Fibroblast of lung (primary cell): Measurements from ENCODE around the gene SMC6. TPM values are rescaled to one million over a fixed set of nuclear protein-coding genes. Genes with fewer than 3 reads are reported as not detected.

Source experiments
- DNase-seq, 2 donors: peaks; one replicate each; pipeline versions ENCODE4 v3.0.0 to v3.0.0-alpha.2; 2010; ENCODE audit warnings: low read depth in 2 of 2
- H2AFZ ChIP-seq: 2 replicates; pipeline ENCODE4 v1.5.1; 2012; ENCODE audit warnings: low read length, control low read depth, inconsistent platforms
- H3K27ac ChIP-seq: 2 replicates; pipeline ENCODE4 v1.5.1; 2011; ENCODE audit warnings: low read length, control low read depth; ENCODE audit not compliant: insufficient read depth
- H3K27me3 ChIP-seq: 2 replicates; pipeline ENCODE4 v1.5.1; 2011; ENCODE audit warnings: mild to moderate bottlenecking, low read length; ENCODE audit not compliant: control insufficient read depth, insufficient read depth
- H3K36me3 ChIP-seq: 2 replicates; pipeline ENCODE4 v1.5.1; 2011; ENCODE audit warnings: low read length; ENCODE audit not compliant: control insufficient read depth, insufficient read depth
- H3K4me1 ChIP-seq: 2 replicates; pipeline ENCODE4 v1.5.1; 2011; ENCODE audit warnings: low read length; ENCODE audit not compliant: control insufficient read depth, insufficient read depth; ENCODE audit errors: extremely low read depth
- H3K4me2 ChIP-seq: 2 replicates; pipeline ENCODE4 v1.5.1; 2011; ENCODE audit warnings: low read length, control low read depth; ENCODE audit not compliant: insufficient read depth; ENCODE audit errors: extremely low read depth
- H3K4me3 ChIP-seq, 4 experiments: fragments of 200-600 bp in 1 of 4; sonication (generic) in 1 of 4; replicated peaks in 1 of 4; 2 replicates each; pipeline ENCODE4 v1.5.1; 2011 to 2016; ENCODE audit warnings: low read length in 4 of 4, low read depth in 3 of 4, mild to moderate bottlenecking in 3 of 4, control low read depth in 2 of 4, inconsistent platforms in 1 of 4, mixed read lengths in 1 of 4; ENCODE audit not compliant: insufficient read depth in 1 of 4; ENCODE audit errors: control extremely low read depth in 1 of 4
- H3K79me2 ChIP-seq: 2 replicates; pipeline ENCODE4 v1.5.1; 2012; ENCODE audit warnings: mild to moderate bottlenecking, low read length, inconsistent platforms; ENCODE audit not compliant: control insufficient read depth, insufficient read depth
- H3K9ac ChIP-seq: 2 replicates; pipeline ENCODE4 v1.5.1; 2011; ENCODE audit warnings: mild to moderate bottlenecking, low read length, control low read depth; ENCODE audit not compliant: insufficient read depth
- H3K9me3 ChIP-seq: 2 replicates; pipeline ENCODE4 v1.5.1; 2012; ENCODE audit warnings: low read depth, low read length; ENCODE audit not compliant: control insufficient read depth, insufficient read depth
- H4K20me1 ChIP-seq: 2 replicates; pipeline ENCODE4 v1.5.1; 2011; ENCODE audit warnings: low read length; ENCODE audit not compliant: control insufficient read depth, insufficient read depth; ENCODE audit errors: extremely low read depth
- CTCF ChIP-seq, 2 donors: IDR thresholded peaks in 1 of 2; conservative IDR thresholded peaks in 1 of 2; 1 replicate in 1 of 2; 2 replicates in 1 of 2; pipeline ENCODE4 v1.5.1; 2011 to 2012; ENCODE audit warnings: low read length in 2 of 2, control low read depth in 1 of 2, inconsistent platforms in 1 of 2, low read depth in 1 of 2, mild to moderate bottlenecking in 1 of 2
- EZH2 ChIP-seq: IDR thresholded peaks from 2 replicates; pipeline ENCODE4 v1.5.1; 2012; ENCODE audit warnings: low read length, control low read depth, mild to moderate bottlenecking; ENCODE audit errors: missing control alignments
- polyA plus RNA-seq, 2 donors: library from polyadenylated mRNA; depleted of rRNA in 1 of 2; stranded (reverse) in 1 of 2; unstranded in 1 of 2; fragments of >200 nt; gene quantifications; 2 replicates each; pipeline ENCODE4 v1.2.1, GENCODE V29; 2011 to 2012; ENCODE audit warnings: missing spikeins in 1 of 2
- total RNA-seq: library from RNA; depleted of rRNA; stranded (reverse); fragments of >200 nt; gene quantifications from 2 replicates; pipeline ENCODE4 v1.2.1, GENCODE V29; 2014

Gene SMC6
- total and polyA plus RNA-seq, 2 donors (not counting 1 experiment from before 2014, with no cell fraction given) = 17.9 to 22.8 TPM

- no peak overlapping the region for H3K4me3 ChIP-seq
- H3K9ac ChIP-seq = no peak overlapping the region
- H3K27me3 ChIP-seq = no peaks in the 10 kb centered on the region
- no peaks in the 10 kb centered on the region for H4K20me1 ChIP-seq
- no peak overlapping the region for H3K27ac ChIP-seq
- no peak overlapping the region for H3K4me2 ChIP-seq
- TF ChIP-seq CTCF (conservative IDR thresholded peaks at IDR 0.05 in 1 of 2, IDR thresholded peaks at IDR 0.05 in 1 of 2; ENCODE audit: low read depth in 1 of 2, low read length in 2 of 2) = no peak
- no peak for TF ChIP-seq EZH2
- H3K4me1 ChIP-seq = peaks cover 4% of the 10 kb centered on the region
- no peaks in the 10 kb centered on the region for H3K36me3 ChIP-seq
- DNase-seq = no peak
- H2AFZ ChIP-seq = no peak overlapping the region
- no peaks in the 10 kb centered on the region for H3K79me2 ChIP-seq
- no peaks in the 10 kb centered on the region for H3K9me3 ChIP-seq
These were observed 35.2 kb upstream of the SMC6 start for GRCh38 chr2:17788773-17789172.

- Histone ChIP-seq H3K9ac (no peak overlapping the region), H3K79me2 (no peaks in the 10 kb centered on the region), H3K27ac (no peak overlapping the region), H4K20me1 (no peaks in the 10 kb centered on the region), H3K9me3 (no peaks in the 10 kb centered on the region), H2AFZ (no peak overlapping the region), H3K27me3 (no peaks in the 10 kb centered on the region), H3K4me1 (peaks cover 2% of the 10 kb centered on the region), H3K4me2 (no peak overlapping the region), H3K36me3 (no peaks in the 10 kb centered on the region), H3K4me3 (no peak overlapping the region)
- DNase-seq = no peak
- TF ChIP-seq CTCF (conservative IDR thresholded peaks at IDR 0.05 in 1 of 2, IDR thresholded peaks at IDR 0.05 in 1 of 2; ENCODE audit: low read depth in 1 of 2, low read length in 2 of 2) (no peak), EZH2 (no peak)
These were observed 33.1 kb upstream of the SMC6 start for GRCh38 chr2:17786727-17787126.

- Histone ChIP-seq H3K36me3 (no peaks in the 10 kb centered on the region), H3K4me2 (no peak overlapping the region)
- no peak for DNase-seq
These were observed 27.9 kb upstream of the SMC6 start for GRCh38 chr2:17781482-17781881.

More at GRCh38 chr2:17781482-17781881, 27.9 kb upstream of the SMC6 start:
- Histone ChIP-seq H3K27ac (no peak overlapping the region), H2AFZ (no peak overlapping the region), H3K4me1 (no peaks in the 10 kb centered on the region), H3K9me3 (no peaks in the 10 kb centered on the region), H4K20me1 (no peaks in the 10 kb centered on the region), H3K27me3 (no peaks in the 10 kb centered on the region), H3K4me3 (no peak overlapping the region), H3K79me2 (no peaks in the 10 kb centered on the region), H3K9ac (no peak overlapping the region)
- no peak for TF ChIP-seq CTCF (conservative IDR thresholded peaks at IDR 0.05 in 1 of 2, IDR thresholded peaks at IDR 0.05 in 1 of 2; ENCODE audit: low read depth in 1 of 2, low read length in 2 of 2)
- no peak for TF ChIP-seq EZH2
